CD4-positive, alpha-beta T cell (primary cell): ENCODE data around the gene CD63. TPM values are rescaled to one million over a fixed set of nuclear protein-coding genes. Genes with fewer than 3 reads are reported as not detected.

Source experiments
- ATAC-seq: fragments of 200-7000 bp; cut with Tn5 transposase; one replicate; pipeline ENCODE4 v1.10.0; 2022; ENCODE audit warnings: mild to moderate bottlenecking; ENCODE audit not compliant: poor library complexity
- CTCF ChIA-PET: fragments of 350-600 bp; sonication (Branson Sonifier 250); formaldehyde crosslinking; loops from one replicate; lab custom pipeline; 2021; ENCODE audit warnings: antibody characterized with exemption, inconsistent platforms; lab: Charles Lee
- POLR2A ChIA-PET: fragments of 350-600 bp; sonication (Branson Sonifier 250); formaldehyde crosslinking; loops from one replicate; lab custom pipeline; 2021; ENCODE audit warnings: antibody characterized with exemption, inconsistent platforms; lab: Charles Lee
- DNase-seq, 14 experiments: peaks; one replicate each; pipeline ENCODE4 v3.0.0-alpha.2; 2013 to 2020; ENCODE audit warnings: mixed read lengths in 2 of 14
- H3K27ac ChIP-seq, 2 donors: one replicate each; pipeline versions ENCODE4 v1.5.1 to v1.7.0; 2013; ENCODE audit warnings: low read length in 2 of 2, low read depth in 1 of 2, mild to moderate bottlenecking in 1 of 2
- H3K27me3 ChIP-seq, 2 experiments: 1 replicate in 1 of 2; 2 replicates in 1 of 2; pipeline versions ENCODE4 v1.6.1 to v1.7.0; 2013; ENCODE audit warnings: low read length in 2 of 2, control low read depth in 1 of 2, mild to moderate bottlenecking in 1 of 2, moderate library complexity in 1 of 2; ENCODE audit not compliant: insufficient read depth in 2 of 2, control insufficient read depth in 1 of 2
- H3K36me3 ChIP-seq: one replicate; pipeline ENCODE4 v1.6.1; 2013; ENCODE audit warnings: low read length, control low read depth; ENCODE audit not compliant: insufficient read depth
- H3K4me1 ChIP-seq: one replicate; pipeline ENCODE4 v1.6.1; 2013; ENCODE audit warnings: low read length, control low read depth; ENCODE audit not compliant: insufficient read depth
- H3K4me3 ChIP-seq: one replicate; pipeline ENCODE4 v1.5.1; 2013; ENCODE audit warnings: mild to moderate bottlenecking, low read length, moderate library complexity
- H3K9me3 ChIP-seq, 2 experiments: 1 replicate in 1 of 2; 2 replicates in 1 of 2; pipeline versions ENCODE4 v1.6.1 to v1.7.0; 2013; ENCODE audit warnings: low read length in 2 of 2, mild to moderate bottlenecking in 2 of 2, control low read depth in 1 of 2, moderate library complexity in 1 of 2; ENCODE audit not compliant: control insufficient read depth in 1 of 2, insufficient read depth in 1 of 2
- H3K27ac Mint-ChIP-seq: one replicate; pipeline ENCODE4 v1.8.0; 2020; ENCODE audit warnings: mixed read lengths
- H3K27me3 Mint-ChIP-seq: one replicate; pipeline ENCODE4 v1.8.0; 2021; ENCODE audit warnings: mixed read lengths
- H3K36me3 Mint-ChIP-seq: one replicate; pipeline ENCODE4 v1.8.0; 2021; ENCODE audit warnings: low read depth, mixed read lengths
- H3K4me1 Mint-ChIP-seq: one replicate; pipeline ENCODE4 v1.8.0; 2021; ENCODE audit warnings: low read depth, mixed read lengths
- H3K4me3 Mint-ChIP-seq: one replicate; pipeline ENCODE4 v1.8.0; 2020; ENCODE audit warnings: mild to moderate bottlenecking, mixed read lengths
- H3K9me3 Mint-ChIP-seq: one replicate; pipeline ENCODE4 v1.8.0; 2020; ENCODE audit warnings: mixed read lengths
- intact Hi-C, 2 experiments: fragments of 100-400 bp; cut with DNase I in 1 of 2; cut with micrococcal nuclease in 1 of 2; formaldehyde crosslinking; loops; one replicate each; pipeline versions ENCODE4 v1.15.1 to v1.9.0; 2023 to 2025; cut with DNase I, micrococcal nuclease
- total RNA-seq, 174 experiments: library from RNA in 2 of 174; stranded (reverse) in 2 of 174; gene quantifications; one replicate each; pipeline ENCODE4 v1.2.3 and lab custom pipeline; 2021 to 2026
- TF ChIP-seq, protein P1 (sequence below): fragments of 200-600 bp; IDR thresholded peaks from one replicate; pipeline ENCODE4 v1.8.0; 2022; ENCODE audit warnings: antibody characterized with exemption, mild to moderate bottlenecking

Gene CD63
- total RNA-seq, 2 experiments from 2014 or later, result 34.0 to 36.4 TPM

- no peaks in the 10 kb centered on the region for H3K36me3 Mint-ChIP-seq
- no peaks in the 10 kb centered on the region for H3K9me3 Mint-ChIP-seq
- TF ChIP-seq, protein P1, sequence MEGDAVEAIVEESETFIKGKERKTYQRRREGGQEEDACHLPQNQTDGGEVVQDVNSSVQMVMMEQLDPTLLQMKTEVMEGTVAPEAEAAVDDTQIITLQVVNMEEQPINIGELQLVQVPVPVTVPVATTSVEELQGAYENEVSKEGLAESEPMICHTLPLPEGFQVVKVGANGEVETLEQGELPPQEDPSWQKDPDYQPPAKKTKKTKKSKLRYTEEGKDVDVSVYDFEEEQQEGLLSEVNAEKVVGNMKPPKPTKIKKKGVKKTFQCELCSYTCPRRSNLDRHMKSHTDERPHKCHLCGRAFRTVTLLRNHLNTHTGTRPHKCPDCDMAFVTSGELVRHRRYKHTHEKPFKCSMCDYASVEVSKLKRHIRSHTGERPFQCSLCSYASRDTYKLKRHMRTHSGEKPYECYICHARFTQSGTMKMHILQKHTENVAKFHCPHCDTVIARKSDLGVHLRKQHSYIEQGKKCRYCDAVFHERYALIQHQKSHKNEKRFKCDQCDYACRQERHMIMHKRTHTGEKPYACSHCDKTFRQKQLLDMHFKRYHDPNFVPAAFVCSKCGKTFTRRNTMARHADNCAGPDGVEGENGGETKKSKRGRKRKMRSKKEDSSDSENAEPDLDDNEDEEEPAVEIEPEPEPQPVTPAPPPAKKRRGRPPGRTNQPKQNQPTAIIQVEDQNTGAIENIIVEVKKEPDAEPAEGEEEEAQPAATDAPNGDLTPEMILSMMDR, result no peak
- ChIA-PET CTCF (no interaction called here), POLR2A (no interaction called here)
- no peak for DNase-seq
- no peak overlapping the region for H3K27ac Mint-ChIP-seq
- peaks cover 0 to 3% of the 10 kb centered on the region in 2 experiments for H3K27me3 ChIP-seq
- H3K27ac ChIP-seq, result no peak overlapping the region
- no peaks in the 10 kb centered on the region for H3K36me3 ChIP-seq
- no peak overlapping the region for H3K4me3 Mint-ChIP-seq
- ATAC-seq, result no peak
- H3K4me1 ChIP-seq, result no peaks in the 10 kb centered on the region
- no peaks in the 10 kb centered on the region for H3K4me1 Mint-ChIP-seq
- H3K27me3 Mint-ChIP-seq, result no peaks in the 10 kb centered on the region
- no peak overlapping the region for H3K4me3 ChIP-seq
- intact Hi-C loops, result no loop called here
- no peaks in the 10 kb centered on the region for H3K9me3 ChIP-seq
Observed at GRCh38 chr12:55698241-55698955, 30.4 kb downstream of the CD63 start.

DNA sequence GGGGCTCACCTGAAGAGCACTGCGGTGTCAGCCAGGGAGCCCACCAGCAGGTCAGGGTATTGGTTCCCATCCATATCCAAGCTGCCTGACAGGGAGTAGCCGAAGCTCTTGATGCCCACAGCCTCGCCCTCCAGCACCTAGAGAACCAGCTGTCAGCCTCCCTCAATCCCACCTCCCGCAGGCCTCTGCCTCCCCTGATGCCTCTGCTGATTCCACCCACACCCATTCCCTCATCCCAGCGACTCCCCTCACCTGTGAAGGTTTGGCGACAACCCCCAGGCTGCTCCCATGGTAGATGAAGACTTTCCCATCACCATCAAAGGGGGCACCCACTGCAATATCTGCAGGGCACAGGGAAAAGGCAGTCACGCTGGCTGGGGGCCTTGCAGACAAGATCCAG is 31.1 kb downstream of the CD63 start:
- no peak overlapping the region for H3K27ac Mint-ChIP-seq
- no peak for ATAC-seq
- H3K9me3 Mint-ChIP-seq, result no peaks in the 10 kb centered on the region
- H3K27me3 Mint-ChIP-seq, result no peaks in the 10 kb centered on the region
- no peak overlapping the region for H3K4me3 Mint-ChIP-seq
- H3K4me1 Mint-ChIP-seq, result no peaks in the 10 kb centered on the region
- Histone ChIP-seq H3K27me3 (peaks cover 0 to 3% of the 10 kb centered on the region in 2 experiments), H3K27ac (no peak overlapping the region), H3K4me3 (no peak overlapping the region), H3K36me3 (no peaks in the 10 kb centered on the region), H3K4me1 (no peaks in the 10 kb centered on the region), H3K9me3 (no peaks in the 10 kb centered on the region)
- H3K36me3 Mint-ChIP-seq, result no peaks in the 10 kb centered on the region
- no peak for DNase-seq
- TF ChIP-seq, protein P1, result no peak
- intact Hi-C loops, result no loop called here
- ChIA-PET POLR2A (no interaction called here), CTCF (no interaction called here)

DNA sequence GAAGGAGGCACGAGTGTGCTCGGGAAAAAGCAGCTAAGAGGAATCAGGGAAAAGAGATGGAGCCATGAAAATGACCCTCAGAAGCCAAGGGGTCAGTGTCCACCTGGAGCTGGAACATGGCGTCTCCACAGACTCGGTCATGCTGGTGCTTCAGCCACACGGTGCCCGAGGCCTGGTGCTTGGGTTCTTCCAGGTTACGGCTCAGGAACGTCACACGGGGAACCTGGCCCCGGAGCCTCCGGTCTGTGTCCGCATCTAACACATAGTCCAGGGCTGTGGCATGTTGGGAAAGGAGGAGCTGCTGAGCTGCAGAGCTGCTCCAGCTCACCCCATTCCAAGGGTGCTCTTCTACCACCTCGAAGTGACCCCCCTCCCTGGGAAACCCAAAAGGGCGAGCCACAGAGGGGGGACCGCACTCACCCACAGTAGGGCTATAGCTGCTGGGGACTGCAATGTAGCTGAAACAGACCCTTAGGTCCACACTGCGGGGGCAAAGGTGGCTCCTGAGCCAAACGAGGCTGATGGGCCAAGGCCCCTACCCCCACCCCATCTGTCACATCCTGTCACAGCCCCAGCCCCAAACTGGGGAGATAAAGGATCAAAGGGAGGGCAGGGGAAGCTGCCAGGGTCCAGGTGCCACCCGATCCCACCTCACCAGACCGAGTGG is 31.9 kb downstream of the CD63 start:
- Histone ChIP-seq H3K9me3 (no peaks in the 10 kb centered on the region), H3K27ac (no peak overlapping the region), H3K36me3 (no peaks in the 10 kb centered on the region), H3K4me1 (no peaks in the 10 kb centered on the region), H3K27me3 (peaks cover 0 to 3% of the 10 kb centered on the region in 2 experiments), H3K4me3 (no peak overlapping the region)
- CTCF ChIA-PET, result no interaction called here
- intact Hi-C loops, result no loop called here
- H3K4me3 Mint-ChIP-seq, result no peak overlapping the region
- TF ChIP-seq, protein P1, result no peak
- H3K27me3 Mint-ChIP-seq, result no peaks in the 10 kb centered on the region
- no peaks in the 10 kb centered on the region for H3K9me3 Mint-ChIP-seq
- no peak overlapping the region for H3K27ac Mint-ChIP-seq
- H3K4me1 Mint-ChIP-seq, result no peaks in the 10 kb centered on the region
- POLR2A ChIA-PET, result no interaction called here
- no peaks in the 10 kb centered on the region for H3K36me3 Mint-ChIP-seq
- ATAC-seq, result no peak
- DNase-seq, result no peak
